ENCODE measurements around the gene GATA3. TPM values are rescaled to one million over a fixed set of nuclear protein-coding genes. Genes with fewer than 3 reads are reported as not detected.

Gene GATA3
- total and polyA plus RNA-seq, 2 experiments from 2014 or later = 0.23 TPM; not detected in 1

- Mint-ChIP-seq H3K4me3 (peak overlapping the region; percentile 72), H3K9me3 (0 out of 3 replicates have a peak, but pooled peaks cover 3% of the 10 kb centered on the region), H3K36me3 (ENCODE audit: low read depth) (no peaks in the 10 kb centered on the region; the same call in 2 of the 3 replicates), H3K27me3 (ENCODE audit: insufficient read depth, low read depth, poor library complexity) (peaks cover 100% of the 10 kb centered on the region), H3K4me1 (peaks cover 77% of the 10 kb centered on the region), H3K27ac (no peak overlapping the region)
- Histone ChIP-seq H3K4me3 (peak overlapping the region; percentile 56), H3K27ac (ENCODE audit: low read depth) (no peak overlapping the region), H3F3A (replicated peaks; ENCODE audit: low read depth) (peaks cover 38% of the 10 kb centered on the region), H3K79me2 (replicated peaks; ENCODE audit: insufficient read depth) (no peaks in the 10 kb centered on the region), H3K9me2 (ENCODE audit: insufficient read depth) (no peaks in the 10 kb centered on the region), H3K4me2 (peak overlapping the region; percentile 87), H2AFZ (peak overlapping the region; percentile 63), H3K27me3 (ENCODE audit: insufficient read depth) (peaks cover 100% of the 10 kb centered on the region), H3K4me1 (ENCODE audit: insufficient read depth) (peaks cover 87% of the 10 kb centered on the region), H3K36me3 (ENCODE audit: insufficient read depth) (no peaks in the 10 kb centered on the region), H4K20me1 (replicated peaks; ENCODE audit: insufficient read depth) (peaks cover 30% of the 10 kb centered on the region)
- peak; percentile 89 for DNase-seq (ENCODE audit: low spot score)
- peak; percentile 71 for TF ChIP-seq EZH2 (IDR thresholded peaks at IDR 0.05; ENCODE audit: low read depth, unreplicated experiment)
- no peak for TF ChIP-seq POLR2AphosphoS5 (IDR thresholded peaks at IDR 0.05; ENCODE audit: low read depth)
- TF ChIP-seq ZNF114 (CRISPR knock-in tag; IDR thresholded peaks at IDR 0.05) = no peak
- 0 out of 2 replicates have a peak, but pooled peaks have one; percentile 36 for TF ChIP-seq ETS1 (IDR thresholded peaks at IDR 0.05)
- peak; percentile 27 to 54 for TF ChIP-seq CTCF (conservative IDR thresholded peaks at IDR 0.05; ENCODE audit: low read depth in 2 of 2)
- no peak for TF ChIP-seq STAT1 (IDR thresholded peaks at IDR 0.05; ENCODE audit: unreplicated experiment)
- TF ChIP-seq ZNF331 (CRISPR knock-in tag; IDR thresholded peaks at IDR 0.05; ENCODE audit: low read depth) = no peak
- no peak for TF ChIP-seq NANOG (IDR thresholded peaks at IDR 0.05; ENCODE audit: borderline replicate concordance)
- TF ChIP-seq REST (IDR thresholded peaks at IDR 0.05; ENCODE audit: unreplicated experiment) = no peak
- TF ChIP-seq JUNB (IDR thresholded peaks at IDR 0.05; ENCODE audit: unreplicated experiment) = no peak
- peak; percentile 55; the same call in 1 of the 2 replicates for TF ChIP-seq CREB1 (CRISPR knock-in tag; IDR thresholded peaks at IDR 0.05; ENCODE audit: low read depth)
- ATAC-seq = peak; percentile 39
Measured at GRCh38 chr10:8043569-8044306, 10.8 kb upstream of the GATA3 start.

Data from GM23338 (cell line).